NCI-H128 (cell line): ENCODE data around the gene SHC1.

Experiments used
- DNase-seq: peaks from one replicate; lab custom pipeline; 2025; ENCODE audit not compliant: unreplicated experiment; lab: John Stamatoyannopoulos, UW

The SHC1 gene

DNA sequence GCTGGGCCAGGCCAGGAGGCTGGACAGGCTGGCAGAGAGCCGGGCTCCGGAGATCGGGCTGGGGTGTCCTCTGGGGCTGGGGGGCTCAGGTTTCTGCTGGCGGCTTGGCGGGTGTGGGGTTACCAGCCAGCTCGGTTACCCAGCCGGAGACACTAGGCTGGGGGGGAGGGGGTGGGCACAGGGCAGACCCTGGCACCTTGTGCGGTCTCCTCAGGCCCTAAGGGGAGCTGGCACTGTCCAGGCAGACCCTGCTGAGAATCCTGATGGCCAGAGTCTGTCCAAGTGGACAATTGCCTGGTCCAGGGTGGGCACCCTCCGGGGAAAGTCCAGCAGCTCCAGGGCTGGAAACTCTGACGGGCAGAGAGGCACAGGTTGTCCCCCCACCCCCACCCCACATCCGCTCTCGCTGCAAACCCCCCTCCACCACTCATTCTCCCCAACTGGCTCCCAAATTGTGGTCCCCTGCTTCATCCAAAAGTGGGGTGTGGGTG lies 38.7 kb upstream of the SHC1 start:
- no peak for DNase-seq

DNA sequence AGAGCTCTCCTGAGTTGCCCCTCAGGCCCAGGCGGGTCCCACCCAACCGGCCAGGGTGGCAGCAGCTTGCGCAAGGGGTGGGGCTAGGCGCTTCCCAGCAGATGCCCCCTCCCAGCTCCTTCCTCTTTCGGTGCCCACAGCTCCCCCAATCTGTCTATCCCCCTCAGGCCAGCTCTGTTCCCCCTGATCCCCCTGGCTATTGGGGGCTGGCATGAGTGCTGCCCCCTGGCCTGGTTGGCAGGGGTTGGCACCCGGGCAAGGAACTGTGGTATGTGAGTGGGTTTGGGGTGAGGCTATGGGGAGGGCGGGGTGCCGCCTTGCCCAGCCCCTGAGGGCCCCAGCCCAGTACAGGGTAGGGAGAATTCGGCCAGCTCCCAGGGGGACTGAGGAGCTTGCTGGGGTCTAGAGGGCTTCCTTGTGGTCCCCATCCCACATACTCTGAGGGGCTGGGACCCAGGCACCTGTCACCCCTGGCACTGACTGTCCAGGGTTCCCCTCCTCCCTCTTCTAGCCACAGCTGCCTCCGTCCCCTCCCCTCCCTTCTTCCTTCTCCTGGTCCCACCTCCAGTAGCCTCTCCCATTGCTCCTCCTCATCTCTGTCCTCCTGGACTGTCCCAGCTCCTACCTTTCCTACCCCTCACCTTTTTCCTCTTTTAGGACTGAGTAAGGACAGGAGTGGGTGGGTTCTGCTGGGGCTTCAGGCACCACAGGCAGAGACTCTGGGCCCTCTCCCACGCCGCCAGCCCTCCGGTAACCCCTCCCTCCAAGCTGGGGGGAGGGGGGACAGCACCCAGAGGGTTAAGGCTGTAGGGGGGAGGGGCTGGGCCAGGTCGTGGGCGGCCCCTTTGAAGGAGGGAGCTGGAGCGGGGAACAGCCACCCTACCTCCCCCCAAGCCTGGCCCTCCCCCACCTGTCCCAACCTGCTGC lies 37.7 kb upstream of the SHC1 start:
- no peak for DNase-seq

DNA sequence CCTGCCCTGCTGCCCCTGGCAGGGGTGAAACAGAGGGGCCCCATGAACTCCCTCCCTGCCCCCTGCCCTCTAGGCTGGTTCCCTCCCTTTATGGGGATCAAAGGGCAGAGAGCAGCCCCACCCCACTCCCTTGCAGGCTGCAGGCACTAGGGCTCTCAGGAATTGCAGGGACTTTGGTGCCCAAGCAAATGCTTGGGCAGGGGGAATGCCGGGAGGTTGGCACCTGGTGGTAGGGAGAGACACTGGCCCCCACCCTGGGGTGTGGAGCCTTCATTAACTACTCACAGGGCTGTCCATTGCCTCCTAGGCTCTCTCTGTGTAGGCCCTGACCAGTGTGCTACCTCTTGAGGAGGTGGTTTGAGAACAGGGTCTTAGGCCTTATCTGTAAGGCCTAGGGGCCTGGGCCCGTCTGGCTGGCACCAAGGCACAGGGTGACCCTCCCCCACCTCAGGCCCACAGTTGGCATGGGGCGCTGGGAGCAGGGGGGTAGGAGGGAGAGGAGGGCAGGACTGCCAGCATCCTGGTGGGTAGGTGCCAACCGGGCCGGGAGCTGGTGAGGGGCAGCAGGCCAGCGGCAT lies 36.8 kb upstream of the SHC1 start:
- no peak for DNase-seq

DNA sequence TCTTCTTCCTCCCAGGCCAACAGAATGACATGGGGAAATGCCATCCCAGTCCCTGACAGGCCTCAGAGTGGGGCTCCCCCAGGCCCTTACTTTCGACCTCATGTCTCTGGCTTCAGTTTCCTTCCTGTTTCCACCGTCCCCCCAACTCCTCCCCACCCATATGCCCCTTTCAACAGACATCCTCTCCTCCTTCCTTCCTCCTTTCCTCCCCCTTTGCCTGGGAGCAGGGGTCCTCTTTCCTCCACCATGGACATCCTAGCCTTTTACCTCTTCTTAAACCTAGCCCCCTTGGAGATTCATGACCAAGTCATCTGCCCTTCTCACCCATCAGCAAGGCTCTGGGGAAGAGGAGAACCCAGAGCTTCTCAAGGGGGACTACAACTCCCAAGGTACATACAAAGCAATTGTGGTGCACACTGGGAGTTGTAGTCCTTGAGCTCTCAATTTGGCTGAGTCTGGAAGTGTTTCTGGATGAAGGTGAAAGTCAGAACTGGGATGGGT lies 36.1 kb upstream of the SHC1 start:
- DNase-seq = no peak

DNA sequence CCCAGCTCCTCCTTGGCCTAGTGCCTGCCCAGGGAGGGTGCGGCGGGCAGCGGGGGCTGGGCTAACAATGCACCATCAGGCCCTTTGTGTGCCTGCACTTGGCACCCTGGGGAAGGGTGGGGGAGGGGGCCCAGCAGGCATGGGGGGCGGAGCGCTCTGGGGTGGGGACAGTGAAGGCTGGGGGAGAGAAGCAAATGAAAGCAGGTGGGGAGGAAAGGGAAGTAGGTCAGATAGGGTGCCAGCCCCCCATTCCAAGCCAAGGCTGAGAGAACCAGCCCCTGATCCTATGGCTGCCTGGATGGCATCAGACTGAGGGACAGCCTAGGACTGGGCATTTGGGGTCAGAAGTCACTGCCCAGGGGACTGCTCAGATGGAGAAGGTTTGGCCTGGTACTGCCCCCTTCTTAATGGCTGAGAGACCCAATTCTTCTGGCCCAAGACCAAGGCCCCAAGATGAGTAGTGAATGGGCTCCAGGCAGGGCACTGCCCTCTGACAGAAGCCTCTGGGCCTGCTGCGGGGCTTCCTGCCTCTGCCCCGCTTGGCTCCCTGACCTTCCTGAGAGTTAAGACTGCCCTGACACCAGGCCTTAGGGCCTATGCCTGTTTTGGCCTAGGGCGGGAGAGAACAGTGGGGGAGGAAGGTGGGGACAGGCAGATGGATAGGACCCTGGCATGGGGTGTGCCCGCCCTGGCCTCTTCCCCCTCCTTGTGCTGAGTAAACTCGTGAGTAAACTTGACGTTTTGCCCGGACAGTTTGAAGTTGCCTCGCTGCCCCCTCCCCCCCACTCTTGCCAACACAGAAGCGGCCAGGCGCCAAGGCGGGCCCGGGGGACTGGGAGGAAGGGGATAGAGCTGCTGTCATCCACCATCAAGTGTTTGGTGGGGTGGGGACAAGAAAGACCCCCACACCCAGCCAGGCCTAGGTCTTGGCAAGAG lies 34.8 kb upstream of the SHC1 start:
- no peak for DNase-seq

DNA sequence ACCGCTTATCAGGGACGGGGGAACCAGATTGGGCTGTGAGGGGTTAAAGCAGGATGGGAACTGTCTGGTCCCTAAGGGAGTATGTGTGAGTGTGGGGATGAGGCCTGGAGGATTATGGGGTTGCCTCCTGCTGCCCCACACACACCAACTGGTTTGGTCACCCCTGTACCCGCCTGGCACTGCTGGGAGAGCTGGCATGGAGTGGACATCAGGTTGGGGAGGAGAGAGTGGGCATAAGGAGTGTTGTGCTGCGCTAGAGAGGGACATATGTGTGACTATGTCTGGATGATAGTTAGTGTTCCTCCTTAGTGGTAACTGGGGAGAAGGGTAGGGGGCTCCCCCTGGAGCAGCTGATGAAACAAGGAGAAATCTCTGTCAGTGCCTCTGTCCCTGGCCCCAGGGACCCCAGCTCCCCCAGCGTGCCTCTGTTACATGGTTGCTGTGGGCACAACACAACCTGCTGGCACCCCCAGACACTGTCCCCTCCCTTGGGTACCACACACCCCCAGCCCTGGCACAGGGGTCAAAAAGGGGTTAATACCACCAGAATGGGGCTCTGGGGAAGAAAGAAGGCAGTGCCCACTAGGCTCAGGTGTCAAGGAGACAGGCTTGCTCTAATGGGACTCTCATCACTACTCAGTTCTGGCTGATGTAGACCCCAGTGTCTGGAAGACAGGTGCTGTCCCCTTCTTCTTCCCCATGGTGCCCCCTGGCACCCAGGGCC lies 34.0 kb upstream of the SHC1 start:
- no peak for DNase-seq

DNA sequence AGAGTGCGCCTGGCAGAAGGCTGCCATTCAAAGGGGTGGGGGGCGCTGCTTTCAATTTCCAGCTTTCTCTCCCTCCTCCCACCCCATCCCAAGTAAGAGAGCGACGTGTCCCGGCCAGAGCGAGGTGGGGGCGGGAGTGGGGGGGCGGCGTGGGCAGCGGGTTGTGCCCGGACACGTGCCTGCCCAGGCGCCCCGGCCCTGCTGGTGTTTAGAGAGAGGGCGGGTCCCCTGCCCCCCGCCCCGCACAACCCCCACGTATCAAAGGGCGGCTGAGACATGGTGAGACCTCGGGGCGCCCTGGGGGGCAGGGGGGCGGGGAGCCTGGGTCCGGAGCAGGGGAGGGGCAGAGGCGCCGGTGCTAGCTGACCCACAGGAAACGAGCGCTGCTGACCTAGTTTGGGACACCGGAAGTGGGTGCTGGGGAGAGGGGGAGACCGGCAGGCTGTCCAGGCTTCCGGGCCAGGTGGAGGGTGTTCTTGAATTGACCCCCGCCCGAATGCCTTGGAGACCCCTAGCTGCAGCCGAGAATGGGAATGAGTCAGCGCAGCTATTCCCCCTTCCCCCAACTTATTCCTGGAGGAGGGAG lies 33.3 kb upstream of the SHC1 start:
- no peak for DNase-seq

DNA sequence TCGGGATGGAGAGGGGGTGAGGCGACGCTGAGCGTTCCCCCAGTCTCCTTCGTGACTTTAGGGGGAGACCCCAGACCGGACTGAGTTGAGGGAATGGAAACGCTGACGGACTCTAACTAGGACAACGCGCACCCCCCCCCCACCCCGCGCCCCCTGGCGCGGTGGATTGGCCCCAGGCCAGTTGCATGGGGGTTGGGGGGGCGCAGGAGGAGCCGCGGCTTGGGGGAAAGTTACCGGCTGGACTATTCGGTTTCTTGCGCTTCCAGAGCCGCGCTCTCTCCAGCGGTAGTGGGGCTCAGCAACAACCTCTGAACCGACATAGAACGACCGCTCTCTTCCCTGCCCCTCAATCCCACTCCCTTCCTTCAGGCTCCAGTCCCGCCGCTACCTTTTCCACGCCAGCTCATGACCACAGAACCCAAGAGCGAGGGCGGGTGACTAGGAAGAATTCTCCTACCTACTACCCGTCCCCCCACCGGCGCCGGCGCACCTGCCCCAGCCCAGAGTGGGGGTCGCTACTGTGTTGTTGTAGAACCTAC lies 32.7 kb upstream of the SHC1 start:
- DNase-seq = peak; percentile 42

DNA sequence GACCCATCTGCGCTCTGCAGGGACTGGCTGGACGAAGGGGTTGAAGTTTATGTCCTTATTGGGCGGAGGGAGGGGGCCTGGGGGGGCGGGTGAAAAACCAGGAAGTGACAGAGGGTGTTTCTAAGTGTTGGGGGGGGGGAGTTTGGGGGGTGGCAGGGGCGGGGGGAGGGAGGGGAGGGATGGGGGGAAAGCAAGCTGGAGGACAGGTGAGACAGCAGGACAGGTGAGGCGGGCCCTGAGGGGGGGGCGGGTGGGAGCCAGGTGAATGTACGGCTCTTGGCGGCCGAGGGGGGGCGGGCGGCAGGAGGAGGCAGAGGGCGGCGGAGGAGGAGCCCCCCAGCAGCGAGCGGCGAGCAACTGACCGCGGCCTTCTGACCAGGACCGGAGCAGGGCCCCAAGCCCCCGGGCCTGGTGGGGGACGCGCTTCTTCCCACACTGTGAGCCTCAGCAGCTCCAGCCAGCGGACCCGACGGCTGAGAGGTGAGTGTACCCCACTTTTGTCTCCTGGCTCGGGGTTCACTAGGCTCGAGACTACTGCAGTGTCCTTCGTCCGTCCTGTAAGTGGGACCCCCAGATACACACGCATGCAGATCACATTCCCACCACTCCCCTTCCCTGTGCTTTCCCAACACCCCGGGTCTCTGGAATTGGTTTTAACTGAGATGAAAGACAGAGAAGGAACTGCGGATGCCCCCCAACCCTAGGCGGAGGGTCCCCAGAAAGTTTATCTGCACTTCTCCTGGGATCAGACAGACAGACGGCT lies 32.1 kb upstream of the SHC1 start, which contains the start of gene ZBTB7B:
ZBTB7B (plus strand) TSS at position 339 of the 763 bp plus-strand sequence. CDS start 11,859 bp downstream, outside the sequence.
- DNase-seq = no peak

DNA sequence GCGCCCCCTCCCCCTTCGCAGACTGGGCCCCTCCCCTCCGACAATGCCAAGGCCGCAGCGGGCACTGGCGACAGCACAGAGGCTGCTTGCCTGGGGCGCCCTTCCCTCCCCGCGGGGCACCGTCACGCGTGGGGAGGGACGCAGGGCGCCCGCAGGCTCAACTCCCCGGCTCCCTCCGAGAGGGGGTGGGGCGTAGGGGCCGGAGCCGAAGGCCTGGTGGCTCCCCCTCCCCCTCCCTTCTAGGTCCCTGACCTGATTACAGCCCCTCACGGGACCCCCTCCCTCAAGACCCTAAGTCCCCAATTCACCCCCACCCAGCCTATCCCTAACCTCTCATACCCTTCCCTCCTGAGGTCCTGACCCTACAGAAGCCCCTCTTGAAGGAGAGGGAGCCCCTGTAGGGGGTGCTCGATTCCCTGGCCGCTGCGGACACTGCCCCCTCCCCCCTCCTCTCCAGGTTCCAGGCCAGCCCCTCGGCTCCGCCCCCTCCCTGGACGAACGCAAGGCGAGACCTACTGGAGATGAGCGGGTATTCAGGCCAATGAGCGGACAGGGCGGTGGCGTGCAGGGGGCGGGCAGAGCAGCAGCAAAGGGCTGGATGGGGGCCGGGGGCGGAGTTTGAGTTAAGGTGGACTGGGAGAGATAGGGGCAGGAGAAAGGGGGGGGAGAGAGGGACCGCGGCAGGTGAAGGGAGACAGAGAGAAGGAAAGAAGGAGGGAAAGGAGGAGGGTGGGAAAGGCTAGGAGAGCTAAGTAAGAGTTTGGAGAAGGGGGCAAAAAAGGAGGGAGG lies 31.3 kb upstream of the SHC1 start:
- peak; percentile 97 for DNase-seq

DNA sequence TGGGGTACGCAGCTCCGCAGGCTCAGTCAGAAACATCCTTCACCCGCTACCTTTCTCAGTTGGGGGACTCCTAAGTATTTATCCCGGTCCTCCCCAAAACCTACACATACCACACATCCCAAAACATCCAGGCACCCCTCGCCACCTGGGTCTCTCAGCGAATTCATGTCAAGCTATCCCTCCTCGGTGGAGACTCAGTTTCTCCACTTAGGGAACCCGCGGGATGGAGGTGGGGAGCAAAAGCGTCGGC lies 30.8 kb upstream of the SHC1 start:
- DNase-seq = no peak

DNA sequence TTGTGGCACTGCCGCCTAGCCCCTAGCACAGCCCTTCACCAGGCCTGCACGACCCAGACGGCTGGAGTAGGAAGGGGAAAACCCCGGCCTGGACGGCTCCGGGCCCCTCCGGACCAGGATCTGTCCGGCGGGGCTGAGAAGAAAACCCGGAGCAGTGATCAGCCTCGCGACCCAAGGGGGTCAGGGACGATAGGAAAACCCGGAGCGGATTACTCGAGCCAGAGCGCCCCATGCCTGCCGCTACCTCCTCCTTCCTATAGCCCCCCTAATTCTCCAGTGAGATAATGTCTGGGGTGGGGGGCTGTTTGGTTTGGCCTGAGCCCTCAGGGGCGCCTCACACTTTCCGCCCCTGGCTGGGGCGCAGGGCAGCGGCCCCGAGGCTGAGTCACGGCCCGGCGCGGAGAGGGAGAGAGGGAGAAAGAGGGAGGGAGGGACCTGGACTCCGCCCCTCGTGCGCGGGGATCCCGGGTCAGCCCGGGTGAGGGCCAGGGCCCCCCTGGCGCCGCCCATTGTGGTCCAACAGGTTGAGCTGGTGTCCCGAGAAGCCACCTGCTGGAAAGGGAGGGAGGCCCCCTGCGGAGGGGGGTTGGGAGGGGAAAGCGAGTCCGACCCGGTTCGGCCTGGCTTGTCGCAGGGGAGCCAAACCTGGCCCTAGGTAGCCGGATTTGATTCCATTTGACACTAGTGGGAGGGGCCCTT lies 30.3 kb upstream of the SHC1 start:
- DNase-seq = peak; percentile 88

DNA sequence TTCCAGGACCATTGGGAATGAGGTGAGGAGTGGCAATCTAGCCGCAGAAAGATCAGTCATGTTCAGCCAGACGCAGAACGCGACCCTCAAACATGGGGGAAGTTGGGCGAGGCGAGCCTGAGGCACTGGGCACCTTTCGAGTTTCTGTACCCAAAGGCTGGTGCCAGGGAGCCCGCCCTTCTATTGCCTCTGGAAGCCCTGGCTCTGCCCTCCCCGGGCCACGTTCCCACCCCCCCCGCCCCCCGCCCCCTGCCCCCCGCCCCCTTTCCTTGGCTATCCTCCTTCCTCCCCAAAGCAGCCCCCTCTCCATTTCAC lies 29.8 kb upstream of the SHC1 start:
- DNase-seq = no peak

DNA sequence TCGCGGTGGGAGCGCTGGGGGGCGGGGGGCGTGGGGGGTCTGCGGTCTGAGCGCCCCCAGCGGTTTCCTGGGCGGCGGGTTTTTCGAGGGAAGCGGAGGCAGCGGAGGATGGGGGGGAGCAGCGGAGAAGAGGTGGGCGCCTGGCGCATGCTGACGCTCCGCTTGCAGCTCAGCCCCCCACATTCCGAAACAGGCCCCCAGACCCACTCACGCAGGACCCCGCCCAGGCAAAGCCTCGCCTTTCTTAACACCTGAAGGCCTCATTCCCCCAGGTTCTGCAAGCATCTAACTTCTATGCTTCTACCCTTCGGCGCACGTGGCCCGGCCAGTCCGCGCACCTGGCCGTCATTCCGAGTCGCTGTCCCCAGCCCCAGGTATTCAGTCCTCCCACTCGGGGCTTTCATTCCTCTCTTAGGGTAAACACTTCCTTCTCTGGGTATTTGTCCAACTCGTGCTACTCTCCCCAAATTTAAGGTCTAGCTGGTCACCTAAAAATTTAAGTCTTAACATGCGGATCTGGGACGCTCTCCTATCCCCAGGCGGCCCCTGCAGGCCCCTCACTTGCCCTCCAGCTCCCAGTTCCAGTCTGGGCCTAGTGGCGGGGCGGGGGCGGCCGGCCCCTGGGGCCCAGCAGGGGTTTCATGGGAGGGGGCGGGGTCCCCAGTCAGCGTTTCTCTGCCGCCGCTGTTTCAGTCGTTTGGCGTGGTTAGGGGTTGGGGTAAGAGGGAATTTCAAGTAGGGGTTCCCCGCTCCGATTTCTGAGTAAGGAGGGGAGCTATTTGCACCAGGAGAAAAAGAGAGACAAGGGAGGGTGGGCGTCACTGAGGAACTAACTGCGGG lies 29.2 kb upstream of the SHC1 start:
- DNase-seq = no peak

DNA sequence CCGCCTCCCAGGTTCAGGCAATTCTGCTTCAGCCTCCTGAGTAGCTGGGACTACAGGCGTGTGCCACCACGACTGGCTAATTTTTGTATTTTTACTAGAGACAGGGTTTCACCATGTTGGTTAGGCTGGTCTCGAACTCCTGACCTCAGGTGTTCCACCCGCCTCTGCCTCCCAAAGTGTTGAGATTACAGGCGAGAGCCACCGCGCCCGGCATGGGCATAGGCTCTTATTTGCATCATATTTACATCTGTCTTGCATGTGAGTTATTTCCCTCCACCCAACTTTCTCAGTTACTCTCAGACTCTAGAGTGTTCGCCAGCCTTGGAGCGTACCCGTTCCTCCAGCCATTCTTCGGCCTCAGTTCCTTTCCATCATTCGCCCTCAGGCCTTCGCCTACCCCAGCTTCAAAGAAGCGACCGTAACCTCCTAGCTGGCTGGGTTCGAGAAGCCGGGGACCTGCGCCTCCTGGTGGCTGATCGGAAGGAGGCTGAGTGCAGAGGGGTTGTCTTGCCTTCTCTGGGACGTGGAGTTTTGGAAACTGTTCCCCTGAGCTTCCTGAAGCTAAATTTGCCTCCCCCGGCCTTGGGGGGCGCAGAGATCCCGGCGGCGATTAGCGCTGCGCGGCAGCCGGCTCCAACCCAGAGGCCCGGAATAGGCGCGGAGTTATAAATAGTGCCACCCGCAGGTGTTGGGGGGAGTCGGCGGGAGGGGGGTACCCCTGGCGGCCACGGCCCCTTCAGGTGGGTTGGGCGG lies 28.4 kb upstream of the SHC1 start:
- DNase-seq = no peak

DNA sequence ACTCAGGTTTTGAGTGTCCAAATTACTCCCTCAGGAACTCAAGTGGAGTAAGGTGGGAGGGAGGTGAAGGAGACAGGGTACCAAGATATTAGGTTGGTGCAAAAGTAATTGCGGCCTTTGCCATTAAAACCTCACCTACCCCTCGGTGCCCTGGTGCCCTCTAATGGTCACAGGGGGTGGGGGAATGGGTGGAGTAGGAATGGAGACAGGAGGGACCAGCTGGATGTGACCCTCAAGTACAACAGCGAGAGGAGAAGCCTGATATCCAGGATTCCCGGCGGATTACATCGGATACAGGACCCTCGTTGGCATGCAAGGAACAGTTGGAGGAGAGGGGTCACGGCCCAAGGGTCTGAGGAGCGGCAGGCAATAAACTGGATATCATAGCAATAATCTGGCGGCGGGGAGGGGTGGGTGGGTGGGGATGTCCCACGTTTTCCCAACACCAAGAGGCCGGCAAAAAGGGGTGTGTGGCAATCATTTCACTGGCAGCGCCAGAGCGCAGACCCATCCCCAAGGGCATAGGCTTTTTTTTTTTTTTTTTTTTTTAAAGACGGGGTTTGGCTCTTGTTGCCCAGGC lies 27.7 kb upstream of the SHC1 start:
- DNase-seq = no peak
